Breast epithelium (tissue), 4 donors: ENCODE data around the gene ASTN2. TPM values are rescaled to one million over a fixed set of nuclear protein-coding genes. Genes with fewer than 3 reads are reported as not detected.

Source experiments
- DNase-seq, 2 donors: peaks; one replicate each; pipeline ENCODE4 v3.0.0-alpha.2; 2019; ENCODE audit warnings: low spot score in 2 of 2
- H3K27ac ChIP-seq, 2 donors: fragments of 200-600 bp; sonication (generic) in 1 of 2; one replicate each; pipeline ENCODE4 v1.5.1; 2016 to 2019; ENCODE audit warnings: mild to moderate bottlenecking in 1 of 2
- H3K27me3 ChIP-seq, 2 donors: fragments of 200-600 bp; sonication (generic) in 1 of 2; one replicate each; pipeline versions ENCODE4 v1.5.1 to v1.6.0; 2017 to 2019; ENCODE audit warnings: control low read depth in 1 of 2, mild to moderate bottlenecking in 1 of 2
- H3K36me3 ChIP-seq: fragments of 200-600 bp; one replicate; pipeline ENCODE4 v1.5.1; 2019
- H3K4me1 ChIP-seq, 2 donors: fragments of 200-600 bp; sonication (generic); one replicate each; pipeline ENCODE4 v1.5.1; 2016 to 2019; ENCODE audit warnings: control low read depth in 1 of 2
- H3K4me3 ChIP-seq, 3 donors: fragments of 200-600 bp; sonication (generic); 1 replicate in 2 of 3; 2 replicates in 1 of 3; pipeline ENCODE4 v1.5.1; 2016 to 2019; ENCODE audit warnings: mild to moderate bottlenecking in 3 of 3, moderate library complexity in 2 of 3
- H3K9me3 ChIP-seq, 2 donors: fragments of 200-600 bp; sonication (generic) in 1 of 2; one replicate each; pipeline ENCODE4 v1.5.1; 2016 to 2019; ENCODE audit warnings: control low read depth in 1 of 2
- POLR2A ChIP-seq: fragments of 450-650 bp; IDR thresholded peaks from one replicate; pipeline ENCODE4 v1.6.1; 2016; ENCODE audit warnings: antibody characterized with exemption, mild to moderate bottlenecking, moderate library complexity
- POLR2AphosphoS5 ChIP-seq, 3 donors: sonication (generic); formaldehyde crosslinking; IDR thresholded peaks; one replicate each; pipeline ENCODE4 v1.6.1; 2017; ENCODE audit warnings: antibody characterized with exemption in 3 of 3
- intact Hi-C: fragments of 100-400 bp; cut with DNase I; formaldehyde crosslinking; loops from one replicate; pipeline ENCODE4 v1.15.1; 2023; ENCODE audit warnings: low total_unique reads
- total RNA-seq, 3 donors: library from RNA; depleted of rRNA; stranded (reverse); fragments of >200 nt; gene quantifications; one replicate each; pipeline ENCODE4 v1.1.0, GENCODE V29; 2016
- TF ChIP-seq, protein P1 (sequence below), 3 donors: fragments of 450-650 bp; IDR thresholded peaks; one replicate each; pipeline ENCODE4 v1.5.1; 2016 to 2017; ENCODE audit warnings: antibody characterized with exemption in 3 of 3, mild to moderate bottlenecking in 3 of 3, moderate library complexity in 3 of 3

ASTN2 gene
- total RNA-seq, 3 donors from 2014 or later, result 9.1 to 13.8 (median 9.8) TPM

DNA sequence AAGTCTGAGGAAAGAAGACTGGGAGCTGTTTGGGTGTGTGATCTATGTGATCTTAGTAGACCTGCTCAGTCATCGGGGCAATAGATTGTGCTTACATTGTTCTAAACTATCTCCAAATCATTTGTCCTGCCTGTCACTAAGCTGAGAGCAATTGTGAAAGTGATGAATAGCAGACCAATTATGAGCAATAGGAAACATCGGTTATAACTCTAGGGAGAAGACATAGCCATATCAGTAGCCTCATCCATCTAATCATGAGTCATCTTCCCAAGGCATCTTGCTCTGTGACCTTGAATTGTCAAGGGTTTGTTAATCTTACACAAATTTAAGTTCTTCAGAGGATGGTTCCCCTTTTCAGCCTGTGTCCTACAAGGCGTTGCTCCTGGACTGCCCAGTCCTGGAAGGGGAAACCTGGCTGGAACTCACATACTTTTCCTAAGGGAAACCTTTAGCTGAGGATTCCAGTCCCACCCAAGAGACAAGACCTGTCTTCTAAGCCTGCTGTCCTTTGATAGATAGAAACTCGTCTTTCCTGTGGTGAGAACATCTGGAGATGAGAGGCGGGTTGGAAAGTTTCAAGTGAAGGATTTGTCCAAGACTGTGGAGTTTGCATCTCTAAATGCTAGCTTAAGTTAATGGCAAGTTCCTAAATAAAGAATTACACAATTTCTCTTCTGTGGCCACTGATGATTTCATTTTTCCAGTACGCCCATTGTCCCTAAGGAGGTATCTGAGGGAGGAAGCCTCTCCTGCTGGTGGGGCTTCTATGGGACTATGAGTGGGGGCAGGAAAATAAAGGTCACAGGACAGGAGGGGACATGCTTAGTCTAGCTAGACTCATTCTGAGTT is 781.6 kb downstream of the ASTN2 start:
- Histone ChIP-seq H3K9me3 (no peaks in the 10 kb centered on the region), H3K4me1 (no peaks in the 10 kb centered on the region), H3K36me3 (no peaks in the 10 kb centered on the region), H3K27ac (peak overlapping the region; percentile 23 to 67), H3K27me3 (no peaks in the 10 kb centered on the region), H3K4me3 (no peak overlapping the region)
- TF ChIP-seq POLR2A, result no peak
- no peak for TF ChIP-seq POLR2AphosphoS5 (IDR thresholded peaks at IDR 0.05)
- TF ChIP-seq, protein P1, sequence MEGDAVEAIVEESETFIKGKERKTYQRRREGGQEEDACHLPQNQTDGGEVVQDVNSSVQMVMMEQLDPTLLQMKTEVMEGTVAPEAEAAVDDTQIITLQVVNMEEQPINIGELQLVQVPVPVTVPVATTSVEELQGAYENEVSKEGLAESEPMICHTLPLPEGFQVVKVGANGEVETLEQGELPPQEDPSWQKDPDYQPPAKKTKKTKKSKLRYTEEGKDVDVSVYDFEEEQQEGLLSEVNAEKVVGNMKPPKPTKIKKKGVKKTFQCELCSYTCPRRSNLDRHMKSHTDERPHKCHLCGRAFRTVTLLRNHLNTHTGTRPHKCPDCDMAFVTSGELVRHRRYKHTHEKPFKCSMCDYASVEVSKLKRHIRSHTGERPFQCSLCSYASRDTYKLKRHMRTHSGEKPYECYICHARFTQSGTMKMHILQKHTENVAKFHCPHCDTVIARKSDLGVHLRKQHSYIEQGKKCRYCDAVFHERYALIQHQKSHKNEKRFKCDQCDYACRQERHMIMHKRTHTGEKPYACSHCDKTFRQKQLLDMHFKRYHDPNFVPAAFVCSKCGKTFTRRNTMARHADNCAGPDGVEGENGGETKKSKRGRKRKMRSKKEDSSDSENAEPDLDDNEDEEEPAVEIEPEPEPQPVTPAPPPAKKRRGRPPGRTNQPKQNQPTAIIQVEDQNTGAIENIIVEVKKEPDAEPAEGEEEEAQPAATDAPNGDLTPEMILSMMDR (IDR thresholded peaks at IDR 0.05), result no peak
- DNase-seq, result no peak
- intact Hi-C loops, result no loop called here

DNA sequence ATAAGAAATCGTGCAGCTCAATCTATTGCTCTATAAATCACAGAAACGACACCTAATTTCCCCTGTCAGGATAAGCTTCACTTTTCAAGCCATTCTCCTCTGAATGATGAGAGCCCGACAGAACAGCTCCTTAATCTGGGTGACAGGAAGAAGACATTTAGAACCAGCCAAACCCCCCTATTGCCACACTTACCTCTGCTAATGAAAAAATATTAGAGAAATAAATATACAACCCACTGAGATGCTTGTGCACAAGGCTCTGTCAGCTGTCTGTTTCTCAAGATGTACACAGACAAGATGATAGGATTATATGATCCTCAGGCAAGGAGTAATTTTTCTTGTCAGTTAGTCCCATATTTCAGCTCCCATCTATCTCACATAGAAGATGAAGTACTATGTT is 785.2 kb downstream of the ASTN2 start:
- no peaks in the 10 kb centered on the region for H3K9me3 ChIP-seq
- no peaks in the 10 kb centered on the region for H3K27me3 ChIP-seq
- H3K36me3 ChIP-seq, result no peaks in the 10 kb centered on the region
- no peak overlapping the region for H3K4me3 ChIP-seq
- intact Hi-C loops, result no loop called here
- no peaks in the 10 kb centered on the region for H3K4me1 ChIP-seq
- TF ChIP-seq, protein P1 (IDR thresholded peaks at IDR 0.05), result no peak
- TF ChIP-seq POLR2AphosphoS5 (IDR thresholded peaks at IDR 0.05) (no peak), POLR2A (no peak)
- DNase-seq, result no peak
- no peak overlapping the region for H3K27ac ChIP-seq

DNA sequence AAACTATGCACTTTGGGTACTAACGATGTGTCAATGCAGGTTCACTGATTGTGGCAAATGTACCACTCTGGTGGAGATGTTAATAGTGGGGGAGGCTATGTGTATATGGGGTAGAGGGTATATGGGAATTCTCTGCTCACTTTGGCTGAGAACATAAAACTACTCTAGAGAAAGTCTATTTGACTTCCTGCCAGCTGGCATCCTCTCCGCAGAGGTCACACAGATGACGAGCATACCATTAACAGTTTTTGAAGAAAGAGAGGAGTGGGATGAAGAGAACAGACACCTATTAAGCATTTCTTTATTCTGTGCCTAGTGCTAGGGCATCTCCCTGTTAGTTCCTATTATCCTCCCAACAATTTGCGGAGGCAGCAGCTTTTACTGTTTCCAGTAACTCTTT is 786.1 kb downstream of the ASTN2 start:
- DNase-seq, result no peak
- Histone ChIP-seq H3K4me1 (no peaks in the 10 kb centered on the region), H3K27ac (no peak overlapping the region), H3K36me3 (no peaks in the 10 kb centered on the region), H3K9me3 (no peaks in the 10 kb centered on the region), H3K27me3 (no peaks in the 10 kb centered on the region), H3K4me3 (no peak overlapping the region)
- TF ChIP-seq POLR2A, result no peak
- no peak for TF ChIP-seq POLR2AphosphoS5 (IDR thresholded peaks at IDR 0.05)
- TF ChIP-seq, protein P1 (IDR thresholded peaks at IDR 0.05), result no peak
- intact Hi-C loops, result no loop called here

DNA sequence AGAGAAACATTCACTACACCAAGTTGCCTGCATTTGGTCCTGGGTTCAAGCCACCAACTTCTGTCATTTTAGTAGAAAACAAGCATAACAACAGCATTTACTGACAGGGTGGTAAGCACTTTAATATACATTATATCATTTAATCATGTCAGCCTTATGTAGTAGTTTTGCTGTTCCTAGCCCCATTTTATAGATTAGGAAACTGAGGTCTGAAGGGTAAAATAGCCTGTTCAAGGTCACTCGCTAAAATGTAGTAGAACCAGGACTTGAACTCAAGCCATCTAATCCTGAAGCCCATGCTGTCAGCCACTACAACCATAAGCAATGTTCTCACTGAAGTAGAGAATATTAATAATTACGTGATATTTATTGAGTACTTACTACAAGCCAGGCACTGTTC is 787.4 kb downstream of the ASTN2 start:
- Histone ChIP-seq H3K27ac (no peak overlapping the region), H3K36me3 (no peaks in the 10 kb centered on the region), H3K27me3 (no peaks in the 10 kb centered on the region), H3K4me3 (no peak overlapping the region), H3K9me3 (no peaks in the 10 kb centered on the region), H3K4me1 (no peaks in the 10 kb centered on the region)
- DNase-seq, result no peak
- intact Hi-C loops, result no loop called here
- TF ChIP-seq, protein P1 (IDR thresholded peaks at IDR 0.05), result no peak
- no peak for TF ChIP-seq POLR2A
- TF ChIP-seq POLR2AphosphoS5 (IDR thresholded peaks at IDR 0.05), result no peak

DNA sequence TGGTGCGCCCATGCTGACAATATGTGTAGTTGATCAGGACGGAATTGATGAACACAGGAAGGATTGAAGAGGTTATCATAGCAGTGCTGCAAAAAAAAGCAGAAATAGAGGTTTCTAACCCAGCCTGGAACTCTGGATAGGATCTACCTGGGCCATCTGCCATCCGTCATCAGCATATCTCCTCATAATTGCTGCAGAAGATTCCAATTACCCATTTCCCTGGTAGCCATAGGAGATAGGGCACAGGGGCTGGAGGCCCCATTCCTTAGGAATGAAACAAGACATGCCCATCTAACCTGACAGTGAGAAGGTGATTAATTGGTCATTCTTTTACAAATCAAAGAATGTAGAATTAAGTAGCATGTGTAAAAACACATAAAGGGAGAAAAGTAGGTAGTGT is 788.1 kb downstream of the ASTN2 start:
- no peaks in the 10 kb centered on the region for H3K36me3 ChIP-seq
- H3K27ac ChIP-seq, result no peak overlapping the region
- TF ChIP-seq, protein P1 (IDR thresholded peaks at IDR 0.05), result no peak
- TF ChIP-seq POLR2AphosphoS5 (IDR thresholded peaks at IDR 0.05) (no peak), POLR2A (no peak)
- intact Hi-C loops, result no loop called here
- DNase-seq, result no peak
- no peak overlapping the region for H3K4me3 ChIP-seq
- H3K9me3 ChIP-seq, result no peaks in the 10 kb centered on the region
- H3K27me3 ChIP-seq, result no peaks in the 10 kb centered on the region
- H3K4me1 ChIP-seq, result no peaks in the 10 kb centered on the region
